ENCODE results near the gene LY6G6D.

The LY6G6D gene

GRCh38 chr6:31690231-31691077 is 24.7 kb upstream of the LY6G6D start:
- ChIA-PET POLR2A (interaction anchor here (0.9 to 6.3 kb wide), 5 partner anchors 12 to 137 kb away, joined by 3 to 30 read pairs (median 4); partner anchors contain the start of genes ABHD16A, C6orf47, GPANK1 and HSPA1B), CTCF (interaction anchor here (0.6 kb wide), 1 partner anchor 10 kb away, joined by 3 read pairs; no protein-coding TSS in a partner anchor)
- DNase-seq (ENCODE audit: extremely low spot score): no peak
- TF ChIP-seq HDGF (IDR thresholded peaks at IDR 0.05; ENCODE audit: borderline replicate concordance) (no peak), ZNF384 (IDR thresholded peaks at IDR 0.05) (no peak), BHLHE40 (IDR thresholded peaks at IDR 0.05; ENCODE audit: borderline replicate concordance) (no peak), SP1 (IDR thresholded peaks at IDR 0.05) (no peak), L3MBTL2 (conservative IDR thresholded peaks at IDR 0.05) (no peak), CTBP1 (IDR thresholded peaks at IDR 0.05; ENCODE audit: borderline replicate concordance) (no peak), LEF1 (IDR thresholded peaks at IDR 0.05; ENCODE audit: borderline replicate concordance) (no peak), ARNT (IDR thresholded peaks at IDR 0.05) (no peak), FOXM1 (IDR thresholded peaks at IDR 0.05; ENCODE audit: borderline replicate concordance) (no peak), FOXA1 (IDR thresholded peaks at IDR 0.05) (no peak), TARDBP (IDR thresholded peaks at IDR 0.05) (no peak)
- TF ChIP-seq, protein P1, sequence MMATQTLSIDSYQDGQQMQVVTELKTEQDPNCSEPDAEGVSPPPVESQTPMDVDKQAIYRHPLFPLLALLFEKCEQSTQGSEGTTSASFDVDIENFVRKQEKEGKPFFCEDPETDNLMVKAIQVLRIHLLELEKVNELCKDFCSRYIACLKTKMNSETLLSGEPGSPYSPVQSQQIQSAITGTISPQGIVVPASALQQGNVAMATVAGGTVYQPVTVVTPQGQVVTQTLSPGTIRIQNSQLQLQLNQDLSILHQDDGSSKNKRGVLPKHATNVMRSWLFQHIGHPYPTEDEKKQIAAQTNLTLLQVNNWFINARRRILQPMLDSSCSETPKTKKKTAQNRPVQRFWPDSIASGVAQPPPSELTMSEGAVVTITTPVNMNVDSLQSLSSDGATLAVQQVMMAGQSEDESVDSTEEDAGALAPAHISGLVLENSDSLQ (IDR thresholded peaks at IDR 0.05): no peak

GRCh38 chr6:31691078-31691463 is 24.1 kb upstream of the LY6G6D start:
- ChIA-PET POLR2A (interaction anchor here (1.2 to 6.3 kb wide), 3 partner anchors 12 to 49 kb away, joined by 4 to 30 read pairs (median 6); partner anchors contain the start of genes ABHD16A, GPANK1 and MSH5), CTCF (no interaction called here)
- TF ChIP-seq FOXA1 (IDR thresholded peaks at IDR 0.05) (no peak), L3MBTL2 (conservative IDR thresholded peaks at IDR 0.05) (no peak), CTBP1 (IDR thresholded peaks at IDR 0.05; ENCODE audit: borderline replicate concordance) (no peak), FOXM1 (IDR thresholded peaks at IDR 0.05; ENCODE audit: borderline replicate concordance) (no peak), BHLHE40 (IDR thresholded peaks at IDR 0.05; ENCODE audit: borderline replicate concordance) (no peak), TARDBP (IDR thresholded peaks at IDR 0.05) (no peak), ELF4 (IDR thresholded peaks at IDR 0.05) (no peak), HDGF (IDR thresholded peaks at IDR 0.05; ENCODE audit: borderline replicate concordance) (no peak), LEF1 (IDR thresholded peaks at IDR 0.05; ENCODE audit: borderline replicate concordance) (no peak), ARNT (IDR thresholded peaks at IDR 0.05) (no peak), NFRKB (IDR thresholded peaks at IDR 0.05) (no peak), ZNF384 (IDR thresholded peaks at IDR 0.05) (no peak), FOXK2 (IDR thresholded peaks at IDR 0.05) (no peak), SP1 (IDR thresholded peaks at IDR 0.05) (no peak), SUZ12 (IDR thresholded peaks at IDR 0.05) (no peak)
- TF ChIP-seq, protein P1 (IDR thresholded peaks at IDR 0.05): no peak

DNA sequence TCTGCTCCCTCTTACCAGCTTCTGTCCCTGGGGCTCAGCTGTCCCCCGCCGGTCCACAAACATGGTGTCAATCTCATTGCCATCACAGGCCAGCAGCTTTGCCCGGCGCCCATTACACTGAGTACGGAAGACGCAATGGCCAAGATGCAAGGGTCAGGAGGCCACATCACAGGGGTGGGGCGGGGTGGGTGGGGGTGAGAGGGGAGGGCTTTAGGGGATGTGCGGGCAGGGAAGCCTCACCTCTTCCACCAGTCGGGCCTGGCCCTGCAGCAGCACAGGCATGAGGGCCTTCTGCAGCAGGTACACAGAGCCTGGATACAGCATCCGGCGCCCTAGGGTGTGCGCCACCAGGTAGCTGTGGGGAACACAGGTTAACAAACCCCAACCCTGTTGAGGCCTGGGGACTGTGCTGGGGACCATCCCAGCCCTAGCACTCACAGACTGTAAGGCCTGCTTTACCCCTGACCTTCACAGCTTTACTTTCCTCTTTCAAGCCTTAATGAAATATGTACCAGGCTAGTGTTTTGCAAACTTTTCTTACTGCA is 23.5 kb upstream of the LY6G6D start:
- ChIA-PET CTCF (no interaction called here), POLR2A (interaction anchor here (1.6 to 6.3 kb wide), 3 partner anchors 11 to 123 kb away, joined by 5 to 30 read pairs (median 6); partner anchors contain the start of genes ABHD16A, GPANK1, HSPA1A and HSPA1L)
- no peak for TF ChIP-seq TARDBP (IDR thresholded peaks at IDR 0.05)
- TF ChIP-seq ZNF384 (IDR thresholded peaks at IDR 0.05): no peak
- TF ChIP-seq FOXK2 (IDR thresholded peaks at IDR 0.05): no peak
- TF ChIP-seq NFRKB (IDR thresholded peaks at IDR 0.05): no peak
- TF ChIP-seq, protein P1 (IDR thresholded peaks at IDR 0.05): no peak
- no peak for TF ChIP-seq BHLHE40 (IDR thresholded peaks at IDR 0.05; ENCODE audit: borderline replicate concordance)
- TF ChIP-seq SP1 (IDR thresholded peaks at IDR 0.05): no peak
- TF ChIP-seq SUZ12 (IDR thresholded peaks at IDR 0.05): no peak
- TF ChIP-seq LEF1 (IDR thresholded peaks at IDR 0.05; ENCODE audit: borderline replicate concordance): no peak
- no peak for TF ChIP-seq FOXM1 (IDR thresholded peaks at IDR 0.05; ENCODE audit: borderline replicate concordance)
- no peak for TF ChIP-seq CTBP1 (IDR thresholded peaks at IDR 0.05; ENCODE audit: borderline replicate concordance)
- TF ChIP-seq FOXA1 (IDR thresholded peaks at IDR 0.05): no peak
- no peak for TF ChIP-seq L3MBTL2 (conservative IDR thresholded peaks at IDR 0.05)
- TF ChIP-seq ARNT (IDR thresholded peaks at IDR 0.05): no peak
- no peak for TF ChIP-seq ELF4 (IDR thresholded peaks at IDR 0.05)
- TF ChIP-seq HDGF (IDR thresholded peaks at IDR 0.05; ENCODE audit: borderline replicate concordance): no peak
- DNase-seq (ENCODE audit: extremely low spot score): no peak

More at GRCh38 chr6:31691078-31691463, 24.1 kb upstream of the LY6G6D start:
- no peak for DNase-seq (ENCODE audit: extremely low spot score)

- TF ChIP-seq BHLHE40 (IDR thresholded peaks at IDR 0.05; ENCODE audit: borderline replicate concordance) (no peak), LEF1 (IDR thresholded peaks at IDR 0.05; ENCODE audit: borderline replicate concordance) (no peak), FOXK2 (IDR thresholded peaks at IDR 0.05) (no peak), ARNT (IDR thresholded peaks at IDR 0.05) (no peak), TARDBP (IDR thresholded peaks at IDR 0.05) (no peak), FOXA1 (IDR thresholded peaks at IDR 0.05) (no peak), SUZ12 (IDR thresholded peaks at IDR 0.05) (no peak), NFRKB (IDR thresholded peaks at IDR 0.05) (no peak), CTBP1 (IDR thresholded peaks at IDR 0.05; ENCODE audit: borderline replicate concordance) (no peak), ZNF384 (IDR thresholded peaks at IDR 0.05) (no peak), HDGF (IDR thresholded peaks at IDR 0.05; ENCODE audit: borderline replicate concordance) (no peak), SP1 (IDR thresholded peaks at IDR 0.05) (no peak), ELF4 (IDR thresholded peaks at IDR 0.05) (no peak)
- TF ChIP-seq, protein P1 (IDR thresholded peaks at IDR 0.05): no peak
- DNase-seq (ENCODE audit: extremely low spot score): no peak
- ChIA-PET POLR2A (interaction anchor here (1.6 to 6.3 kb wide), 3 partner anchors 10 to 122 kb away, joined by 5 to 30 read pairs (median 6); partner anchors contain the start of genes ABHD16A, GPANK1, HSPA1A and HSPA1L), CTCF (no interaction called here)
These were observed 22.8 kb upstream of the LY6G6D start for GRCh38 chr6:31692353-31692752.
